Vagina (tissue), 2 donors: ENCODE results near the gene EVC2. TPM values are rescaled to one million over a fixed set of nuclear protein-coding genes. Genes with fewer than 3 reads are reported as not detected.

Source experiments
- DNase-seq, 2 donors: peaks; one replicate each; pipeline ENCODE4 v3.0.0-alpha.2; 2017; ENCODE audit errors: extremely low spot score in 2 of 2
- H3K27ac ChIP-seq: fragments of 200-600 bp; sonication (generic); one replicate; pipeline ENCODE4 v1.5.1; 2019
- H3K27me3 ChIP-seq: fragments of 200-600 bp; sonication (generic); one replicate; pipeline ENCODE4 v1.5.1; 2019
- H3K36me3 ChIP-seq, 2 donors: fragments of 200-600 bp; sonication (generic); one replicate each; pipeline ENCODE4 v1.5.1; 2017 to 2019
- H3K4me1 ChIP-seq: fragments of 200-600 bp; sonication (generic); one replicate; pipeline ENCODE4 v1.5.1; 2019
- H3K4me3 ChIP-seq, 2 donors: fragments of 200-600 bp; sonication (generic); 1 replicate in 1 of 2; 2 replicates in 1 of 2; pipeline ENCODE4 v1.5.1; 2016 to 2019
- H3K9me3 ChIP-seq: fragments of 200-600 bp; sonication (generic); one replicate; pipeline ENCODE4 v1.5.1; 2019
- POLR2A ChIP-seq, 2 donors: fragments of 450-650 bp; IDR thresholded peaks; one replicate each; pipeline ENCODE4 v1.6.1; 2017; ENCODE audit warnings: antibody characterized with exemption in 2 of 2, mild to moderate bottlenecking in 2 of 2, moderate library complexity in 2 of 2
- POLR2AphosphoS5 ChIP-seq, 2 donors: sonication (generic); formaldehyde crosslinking; IDR thresholded peaks; one replicate each; pipeline ENCODE4 v1.9.0; 2017; ENCODE audit warnings: antibody characterized with exemption in 2 of 2, mild to moderate bottlenecking in 2 of 2, low read depth in 1 of 2; ENCODE audit not compliant: insufficient read depth in 1 of 2
- intact Hi-C: fragments of 100-400 bp; cut with DNase I; formaldehyde crosslinking; loops from one replicate; pipeline ENCODE4 v1.15.1; 2023
- total RNA-seq: library from RNA; depleted of rRNA; stranded (reverse); fragments of >200 nt; gene quantifications from one replicate; pipeline ENCODE4 v1.2.3, GENCODE V29; 2016
- TF ChIP-seq, protein P1 (sequence below), 3 experiments: fragments of 450-650 bp in 2 of 3; fragments of 200-600 bp in 1 of 3; sonication (generic) in 1 of 3; IDR thresholded peaks; one replicate each; pipeline ENCODE4 v1.5.1; 2017 to 2019; ENCODE audit warnings: antibody characterized with exemption in 3 of 3, mild to moderate bottlenecking in 2 of 3, moderate library complexity in 2 of 3

The EVC2 gene
- total RNA-seq, 1 donor from 2014 or later, result 23.8 TPM

- Histone ChIP-seq H3K27ac (no peak overlapping the region), H3K4me3 (no peak overlapping the region), H3K36me3 (no peaks in the 10 kb centered on the region), H3K9me3 (no peaks in the 10 kb centered on the region), H3K27me3 (no peaks in the 10 kb centered on the region), H3K4me1 (peaks cover 41% of the 10 kb centered on the region)
- peak in 1 of 2 donors; percentile 43 for DNase-seq
- TF ChIP-seq, protein P1, sequence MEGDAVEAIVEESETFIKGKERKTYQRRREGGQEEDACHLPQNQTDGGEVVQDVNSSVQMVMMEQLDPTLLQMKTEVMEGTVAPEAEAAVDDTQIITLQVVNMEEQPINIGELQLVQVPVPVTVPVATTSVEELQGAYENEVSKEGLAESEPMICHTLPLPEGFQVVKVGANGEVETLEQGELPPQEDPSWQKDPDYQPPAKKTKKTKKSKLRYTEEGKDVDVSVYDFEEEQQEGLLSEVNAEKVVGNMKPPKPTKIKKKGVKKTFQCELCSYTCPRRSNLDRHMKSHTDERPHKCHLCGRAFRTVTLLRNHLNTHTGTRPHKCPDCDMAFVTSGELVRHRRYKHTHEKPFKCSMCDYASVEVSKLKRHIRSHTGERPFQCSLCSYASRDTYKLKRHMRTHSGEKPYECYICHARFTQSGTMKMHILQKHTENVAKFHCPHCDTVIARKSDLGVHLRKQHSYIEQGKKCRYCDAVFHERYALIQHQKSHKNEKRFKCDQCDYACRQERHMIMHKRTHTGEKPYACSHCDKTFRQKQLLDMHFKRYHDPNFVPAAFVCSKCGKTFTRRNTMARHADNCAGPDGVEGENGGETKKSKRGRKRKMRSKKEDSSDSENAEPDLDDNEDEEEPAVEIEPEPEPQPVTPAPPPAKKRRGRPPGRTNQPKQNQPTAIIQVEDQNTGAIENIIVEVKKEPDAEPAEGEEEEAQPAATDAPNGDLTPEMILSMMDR (IDR thresholded peaks at IDR 0.05), result no peak
- no peak for TF ChIP-seq POLR2AphosphoS5 (IDR thresholded peaks at IDR 0.05; ENCODE audit: insufficient read depth in 1 of 2, low read depth in 1 of 2)
- TF ChIP-seq POLR2A (IDR thresholded peaks at IDR 0.05), result no peak
- intact Hi-C loops, result no loop called here
These were observed 1.7 kb downstream of the EVC2 start for GRCh38 chr4:5706486-5707290.

- Histone ChIP-seq H3K27ac (no peak overlapping the region), H3K9me3 (no peaks in the 10 kb centered on the region), H3K4me1 (peaks cover 39% of the 10 kb centered on the region), H3K4me3 (no peak overlapping the region), H3K36me3 (no peaks in the 10 kb centered on the region), H3K27me3 (no peaks in the 10 kb centered on the region)
- peak in 1 of 2 donors; percentile 61 for DNase-seq
- TF ChIP-seq, protein P1 (IDR thresholded peaks at IDR 0.05), result no peak
- TF ChIP-seq POLR2AphosphoS5 (IDR thresholded peaks at IDR 0.05; ENCODE audit: insufficient read depth in 1 of 2, low read depth in 1 of 2) (no peak), POLR2A (IDR thresholded peaks at IDR 0.05) (no peak)
- intact Hi-C loops, result no loop called here
These were observed 2.6 kb downstream of the EVC2 start for GRCh38 chr4:5705647-5706320.

GRCh38 chr4:5704276-5704675, 4.1 kb downstream of the EVC2 start:
- no peaks in the 10 kb centered on the region for H3K27me3 ChIP-seq
- H3K36me3 ChIP-seq, result no peaks in the 10 kb centered on the region
- peak in 1 of 2 donors; percentile 77 for DNase-seq
- TF ChIP-seq, protein P1 (IDR thresholded peaks at IDR 0.05), result no peak
- TF ChIP-seq POLR2AphosphoS5 (IDR thresholded peaks at IDR 0.05; ENCODE audit: insufficient read depth in 1 of 2, low read depth in 1 of 2), result no peak
- no peak for TF ChIP-seq POLR2A (IDR thresholded peaks at IDR 0.05)
- no peaks in the 10 kb centered on the region for H3K9me3 ChIP-seq
- H3K27ac ChIP-seq, result no peak overlapping the region
- peaks cover 26% of the 10 kb centered on the region for H3K4me1 ChIP-seq
- no peak overlapping the region for H3K4me3 ChIP-seq
- intact Hi-C loops, result no loop called here

- Histone ChIP-seq H3K36me3 (no peaks in the 10 kb centered on the region), H3K4me3 (no peak overlapping the region), H3K4me1 (peaks cover 21% of the 10 kb centered on the region), H3K27ac (no peak overlapping the region), H3K27me3 (no peaks in the 10 kb centered on the region), H3K9me3 (no peaks in the 10 kb centered on the region)
- DNase-seq, result peak in 1 of 2 donors; percentile 74
- TF ChIP-seq POLR2A (IDR thresholded peaks at IDR 0.05), result no peak
- no peak for TF ChIP-seq POLR2AphosphoS5 (IDR thresholded peaks at IDR 0.05; ENCODE audit: insufficient read depth in 1 of 2, low read depth in 1 of 2)
- intact Hi-C loops, result no loop called here
These were observed 4.5 kb downstream of the EVC2 start for GRCh38 chr4:5703831-5704230.

GRCh38 chr4:5701971-5702370, 6.4 kb downstream of the EVC2 start:
- Histone ChIP-seq H3K4me3 (no peak overlapping the region), H3K36me3 (peaks cover 0 to 5% of the 10 kb centered on the region in 2 donors), H3K9me3 (no peaks in the 10 kb centered on the region), H3K4me1 (peaks cover 7% of the 10 kb centered on the region), H3K27ac (no peak overlapping the region), H3K27me3 (no peaks in the 10 kb centered on the region)
- TF ChIP-seq POLR2AphosphoS5 (IDR thresholded peaks at IDR 0.05; ENCODE audit: insufficient read depth in 1 of 2, low read depth in 1 of 2), result no peak
- TF ChIP-seq, protein P1 (IDR thresholded peaks at IDR 0.05), result no peak
- no peak for TF ChIP-seq POLR2A (IDR thresholded peaks at IDR 0.05)
- intact Hi-C loops, result no loop called here
- no peak for DNase-seq
